ENCODE measurements around the gene PTPDC1.

The PTPDC1 gene

DNA sequence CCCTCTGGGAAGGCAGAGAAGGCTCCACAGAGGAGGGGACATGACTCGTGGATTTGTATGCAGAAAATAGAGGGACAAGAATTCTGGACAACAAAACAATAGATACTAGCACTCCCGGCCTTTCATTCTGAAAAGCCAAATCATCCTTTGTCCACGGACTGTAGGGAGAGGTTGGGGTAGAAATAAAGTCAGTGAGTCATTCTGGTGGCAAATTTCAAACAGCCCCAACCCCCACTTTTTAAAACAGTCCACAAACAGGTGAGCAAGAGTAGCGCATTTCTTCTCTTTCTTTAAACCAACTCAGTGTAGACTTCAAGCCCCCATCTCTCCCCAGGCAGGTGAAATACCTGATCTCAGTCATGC, 56.1 kb downstream of the PTPDC1 start:
- DNase-seq (ENCODE audit: extremely low spot score) = no peak
- TF ChIP-seq ARNT (IDR thresholded peaks at IDR 0.05) = no peak
- no peak for TF ChIP-seq L3MBTL2 (conservative IDR thresholded peaks at IDR 0.05)
- no peak for TF ChIP-seq FOXK2 (IDR thresholded peaks at IDR 0.05)
- TF ChIP-seq NFRKB (IDR thresholded peaks at IDR 0.05) = no peak
- TF ChIP-seq ELF4 (IDR thresholded peaks at IDR 0.05) = no peak
- TF ChIP-seq LEF1 (IDR thresholded peaks at IDR 0.05; ENCODE audit: borderline replicate concordance) = no peak
- TF ChIP-seq BHLHE40 (IDR thresholded peaks at IDR 0.05; ENCODE audit: borderline replicate concordance) = no peak
- TF ChIP-seq, protein P1, sequence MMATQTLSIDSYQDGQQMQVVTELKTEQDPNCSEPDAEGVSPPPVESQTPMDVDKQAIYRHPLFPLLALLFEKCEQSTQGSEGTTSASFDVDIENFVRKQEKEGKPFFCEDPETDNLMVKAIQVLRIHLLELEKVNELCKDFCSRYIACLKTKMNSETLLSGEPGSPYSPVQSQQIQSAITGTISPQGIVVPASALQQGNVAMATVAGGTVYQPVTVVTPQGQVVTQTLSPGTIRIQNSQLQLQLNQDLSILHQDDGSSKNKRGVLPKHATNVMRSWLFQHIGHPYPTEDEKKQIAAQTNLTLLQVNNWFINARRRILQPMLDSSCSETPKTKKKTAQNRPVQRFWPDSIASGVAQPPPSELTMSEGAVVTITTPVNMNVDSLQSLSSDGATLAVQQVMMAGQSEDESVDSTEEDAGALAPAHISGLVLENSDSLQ (IDR thresholded peaks at IDR 0.05) = no peak
- TF ChIP-seq TARDBP (IDR thresholded peaks at IDR 0.05) = no peak
- TF ChIP-seq SP1 (IDR thresholded peaks at IDR 0.05) = no peak
- TF ChIP-seq FOXM1 (IDR thresholded peaks at IDR 0.05; ENCODE audit: borderline replicate concordance) = no peak
- TF ChIP-seq HDGF (IDR thresholded peaks at IDR 0.05; ENCODE audit: borderline replicate concordance) = no peak
- ChIA-PET POLR2A (no interaction called here), CTCF (no interaction called here)

DNA sequence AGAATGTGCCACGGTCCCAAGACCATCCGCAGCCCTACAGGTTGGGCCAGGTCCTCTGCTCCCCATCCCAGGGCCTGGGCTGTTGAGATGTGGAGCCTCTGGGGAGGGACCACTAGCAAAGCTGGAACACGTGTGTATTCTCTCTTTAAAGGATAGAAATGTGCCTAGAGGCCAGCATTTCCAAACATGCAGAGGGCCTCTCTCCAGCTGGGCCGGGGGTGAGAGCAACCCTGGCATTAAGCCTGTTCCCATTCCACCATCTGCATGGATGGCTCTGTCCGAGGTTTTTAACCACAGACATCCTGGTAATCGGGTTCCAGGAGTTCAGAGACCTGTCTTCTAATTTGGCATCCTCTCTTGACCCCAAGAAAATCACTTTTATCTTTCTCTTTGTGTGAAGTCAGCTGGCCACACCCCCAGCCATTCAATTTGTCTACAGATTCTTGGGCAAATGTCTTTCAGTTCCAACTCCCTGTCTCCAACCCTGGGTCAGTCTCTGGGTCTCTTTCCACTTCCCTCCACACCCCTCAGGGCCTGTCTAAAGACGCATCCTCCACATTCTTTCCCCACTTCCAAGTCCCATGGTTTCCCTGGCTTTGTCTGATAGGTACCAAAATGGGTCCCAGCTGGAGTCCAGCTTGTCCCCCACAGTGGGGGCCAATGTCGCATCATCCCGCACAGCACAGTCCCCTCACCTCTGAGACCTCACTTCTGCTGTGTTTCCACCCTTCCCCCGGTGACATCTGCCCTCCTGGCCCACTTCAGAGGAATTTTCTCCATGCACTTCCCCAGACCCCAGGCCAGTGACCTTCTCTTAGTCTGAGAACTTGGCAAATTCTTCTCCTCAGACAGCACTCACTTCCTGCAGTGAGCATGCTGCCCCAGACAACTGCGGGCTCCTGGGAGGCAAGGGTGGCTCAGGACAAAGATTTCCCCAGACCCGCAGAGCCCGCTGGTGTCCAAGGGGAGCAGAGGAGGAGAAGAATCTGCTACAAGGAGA, 56.8 kb downstream of the PTPDC1 start:
- TF ChIP-seq ARNT (IDR thresholded peaks at IDR 0.05) = no peak
- no peak for TF ChIP-seq FOXM1 (IDR thresholded peaks at IDR 0.05; ENCODE audit: borderline replicate concordance)
- no peak for TF ChIP-seq L3MBTL2 (conservative IDR thresholded peaks at IDR 0.05)
- TF ChIP-seq BHLHE40 (IDR thresholded peaks at IDR 0.05; ENCODE audit: borderline replicate concordance) = no peak
- no peak for TF ChIP-seq LEF1 (IDR thresholded peaks at IDR 0.05; ENCODE audit: borderline replicate concordance)
- TF ChIP-seq TARDBP (IDR thresholded peaks at IDR 0.05) = no peak
- TF ChIP-seq SUZ12 (IDR thresholded peaks at IDR 0.05) = no peak
- TF ChIP-seq HDGF (IDR thresholded peaks at IDR 0.05; ENCODE audit: borderline replicate concordance) = no peak
- TF ChIP-seq, protein P1 (IDR thresholded peaks at IDR 0.05) = no peak
- no peak for DNase-seq (ENCODE audit: extremely low spot score)
- POLR2A ChIA-PET = no interaction called here
- CTCF ChIA-PET = interaction anchor here (0.5 kb wide), 1 partner anchor 16 kb away, joined by 3 read pairs; no protein-coding TSS in a partner anchor

DNA sequence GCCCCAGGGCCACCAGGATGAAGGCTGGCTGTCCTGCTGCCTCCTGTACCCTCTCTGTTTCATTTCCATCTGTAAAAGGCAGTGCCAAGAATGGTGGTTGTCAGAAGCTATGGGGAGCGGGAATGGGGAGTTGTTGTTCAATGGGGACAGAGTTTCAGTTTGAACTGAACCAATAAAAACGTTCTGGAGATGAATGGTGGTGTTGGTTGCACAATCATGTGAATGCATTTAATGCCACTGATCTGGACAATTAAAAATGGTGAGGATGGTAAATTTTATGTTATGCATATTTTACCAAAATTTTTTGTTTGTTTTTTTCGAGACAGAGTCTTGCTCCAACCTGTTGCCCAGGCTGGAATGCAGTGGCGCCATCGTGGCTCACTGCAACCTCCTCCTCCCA, 58.1 kb downstream of the PTPDC1 start:
- CTCF ChIA-PET = no interaction called here
- no peak for TF ChIP-seq ARNT (IDR thresholded peaks at IDR 0.05)
- no peak for TF ChIP-seq NFRKB (IDR thresholded peaks at IDR 0.05)
- no peak for TF ChIP-seq ZNF384 (IDR thresholded peaks at IDR 0.05)
- no peak for TF ChIP-seq SUZ12 (IDR thresholded peaks at IDR 0.05)
- TF ChIP-seq HDGF (IDR thresholded peaks at IDR 0.05; ENCODE audit: borderline replicate concordance) = no peak
- no peak for TF ChIP-seq CTBP1 (IDR thresholded peaks at IDR 0.05; ENCODE audit: borderline replicate concordance)
- no peak for TF ChIP-seq SP1 (IDR thresholded peaks at IDR 0.05)
- TF ChIP-seq, protein P1 (IDR thresholded peaks at IDR 0.05) = no peak
- no peak for TF ChIP-seq LEF1 (IDR thresholded peaks at IDR 0.05; ENCODE audit: borderline replicate concordance)
- no peak for TF ChIP-seq FOXA1 (IDR thresholded peaks at IDR 0.05)
- no peak for TF ChIP-seq BHLHE40 (IDR thresholded peaks at IDR 0.05; ENCODE audit: borderline replicate concordance)

DNA sequence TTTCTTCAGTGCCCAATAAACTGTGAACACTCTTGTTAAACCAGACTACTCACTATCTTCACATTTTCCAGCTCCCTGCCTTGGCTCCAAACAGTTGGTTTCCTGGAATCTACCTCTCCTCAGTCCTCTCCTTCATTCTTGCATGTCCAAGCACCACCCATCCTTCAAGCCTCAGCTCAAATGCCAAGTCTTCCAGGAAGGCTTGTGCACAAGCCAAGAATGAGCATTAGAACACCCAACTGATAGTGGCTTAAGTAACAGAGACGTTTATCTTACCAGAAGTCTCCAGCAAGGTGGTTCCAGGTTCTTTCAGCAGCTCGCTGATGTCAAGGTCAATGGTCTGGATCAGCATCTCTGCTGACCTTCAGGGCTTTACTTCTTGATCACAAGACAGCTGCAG, 60.1 kb downstream of the PTPDC1 start:
- POLR2A ChIA-PET = interaction anchor here (1.6 kb wide), 1 partner anchor 22 kb away, joined by 6 read pairs; no protein-coding TSS in a partner anchor
- TF ChIP-seq CTBP1 (IDR thresholded peaks at IDR 0.05; ENCODE audit: borderline replicate concordance) (no peak), BHLHE40 (IDR thresholded peaks at IDR 0.05; ENCODE audit: borderline replicate concordance) (no peak), L3MBTL2 (conservative IDR thresholded peaks at IDR 0.05) (no peak), TARDBP (IDR thresholded peaks at IDR 0.05) (no peak), ELF4 (IDR thresholded peaks at IDR 0.05) (no peak), FOXK2 (IDR thresholded peaks at IDR 0.05) (no peak), SUZ12 (IDR thresholded peaks at IDR 0.05) (no peak), LEF1 (IDR thresholded peaks at IDR 0.05; ENCODE audit: borderline replicate concordance) (no peak), NFRKB (IDR thresholded peaks at IDR 0.05) (no peak), ARNT (IDR thresholded peaks at IDR 0.05) (no peak), FOXA1 (IDR thresholded peaks at IDR 0.05) (no peak), ZNF384 (IDR thresholded peaks at IDR 0.05) (no peak)
- CTCF ChIA-PET = no interaction called here
- DNase-seq (ENCODE audit: extremely low spot score) = no peak

More for the DNA sequence above, 58.1 kb downstream of the PTPDC1 start:
- POLR2A ChIA-PET = no interaction called here
- DNase-seq (ENCODE audit: extremely low spot score) = no peak

DNA sequence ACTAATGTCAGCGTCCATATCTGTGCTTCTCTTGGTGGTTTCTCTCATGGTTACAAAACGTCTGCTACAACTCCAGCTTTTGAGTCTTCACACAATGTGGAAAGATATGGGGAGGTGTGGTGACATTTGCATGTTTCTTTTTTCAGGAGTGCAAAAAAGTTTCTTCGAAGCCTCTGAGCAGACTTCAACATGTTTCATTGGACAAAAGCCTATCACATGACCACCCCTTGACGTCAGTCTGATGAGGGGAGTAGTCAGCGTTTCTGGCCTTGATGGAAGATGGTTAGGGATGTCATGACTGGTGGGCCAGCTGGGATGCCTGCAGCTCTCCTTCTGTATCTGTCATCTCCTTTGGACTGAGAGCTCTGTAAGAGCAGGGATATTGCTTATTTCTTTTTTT, 61.4 kb downstream of the PTPDC1 start:
- ChIA-PET CTCF (no interaction called here), POLR2A (no interaction called here)
- TF ChIP-seq ELF4 (IDR thresholded peaks at IDR 0.05) (no peak), SP1 (IDR thresholded peaks at IDR 0.05) (no peak), FOXA1 (IDR thresholded peaks at IDR 0.05) (no peak), CTBP1 (IDR thresholded peaks at IDR 0.05; ENCODE audit: borderline replicate concordance) (no peak), LEF1 (IDR thresholded peaks at IDR 0.05; ENCODE audit: borderline replicate concordance) (no peak), L3MBTL2 (conservative IDR thresholded peaks at IDR 0.05) (no peak), HDGF (IDR thresholded peaks at IDR 0.05; ENCODE audit: borderline replicate concordance) (no peak), ARNT (IDR thresholded peaks at IDR 0.05) (no peak), NFRKB (IDR thresholded peaks at IDR 0.05) (no peak), ZNF384 (IDR thresholded peaks at IDR 0.05) (no peak), FOXM1 (IDR thresholded peaks at IDR 0.05; ENCODE audit: borderline replicate concordance) (no peak), BHLHE40 (IDR thresholded peaks at IDR 0.05; ENCODE audit: borderline replicate concordance) (no peak), FOXK2 (IDR thresholded peaks at IDR 0.05) (no peak), TARDBP (IDR thresholded peaks at IDR 0.05) (no peak), SUZ12 (IDR thresholded peaks at IDR 0.05) (no peak)
- TF ChIP-seq, protein P1 (IDR thresholded peaks at IDR 0.05) = no peak
- DNase-seq (ENCODE audit: extremely low spot score) = no peak

Measured in HEK293T (cell line).